Tibial artery (tissue), 4 donors: ENCODE results near the gene TMCO1.
"Not testable (repeated sequence)": the region's sequence is repeated elsewhere in the genome, so short reads cannot be mapped to it uniquely, and the experiment has no call there.

Experiments used
- DNase-seq, 2 donors: peaks; one replicate each; pipeline ENCODE4 v3.0.0-alpha.2; 2019
- H3K27ac ChIP-seq, 2 donors: fragments of 200-600 bp; sonication (generic) in 1 of 2; 1 replicate in 1 of 2; 2 replicates in 1 of 2; pipeline ENCODE4 v1.5.1; 2018 to 2019; ENCODE audit warnings: mild to moderate bottlenecking in 1 of 2
- H3K27me3 ChIP-seq, 2 donors: fragments of 200-600 bp; sonication (generic) in 1 of 2; one replicate each; pipeline versions ENCODE4 v1.5.1 to v1.6.0; 2016 to 2019
- H3K36me3 ChIP-seq, 3 donors: fragments of 200-600 bp; sonication (generic) in 2 of 3; one replicate each; pipeline ENCODE4 v1.5.1; 2016 to 2019; ENCODE audit warnings: mild to moderate bottlenecking in 2 of 3
- H3K4me1 ChIP-seq, 4 donors: fragments of 200-600 bp; sonication (generic) in 2 of 4; 1 replicate in 3 of 4; 2 replicates in 1 of 4; pipeline ENCODE4 v1.5.1; 2016 to 2019
- H3K4me3 ChIP-seq, 2 donors: fragments of 200-600 bp; sonication (generic) in 1 of 2; 1 replicate in 1 of 2; 2 replicates in 1 of 2; pipeline ENCODE4 v1.5.1; 2018 to 2019; ENCODE audit warnings: mild to moderate bottlenecking in 2 of 2
- H3K9me3 ChIP-seq, 3 donors: fragments of 200-600 bp; sonication (generic) in 1 of 3; one replicate each; pipeline ENCODE4 v1.5.1; 2016 to 2019
- intact Hi-C: fragments of 100-400 bp; cut with DNase I; formaldehyde crosslinking; loops from one replicate; pipeline ENCODE4 v1.15.0; 2023; ENCODE audit warnings: low total_unique reads
- TF ChIP-seq, protein P1 (sequence below), 2 experiments: fragments of 200-600 bp in 1 of 2; fragments of 450-650 bp in 1 of 2; IDR thresholded peaks; one replicate each; pipeline ENCODE4 v1.5.1; 2017 to 2019; ENCODE audit warnings: antibody characterized with exemption in 2 of 2, mild to moderate bottlenecking in 1 of 2, moderate library complexity in 1 of 2

TMCO1 gene

DNA sequence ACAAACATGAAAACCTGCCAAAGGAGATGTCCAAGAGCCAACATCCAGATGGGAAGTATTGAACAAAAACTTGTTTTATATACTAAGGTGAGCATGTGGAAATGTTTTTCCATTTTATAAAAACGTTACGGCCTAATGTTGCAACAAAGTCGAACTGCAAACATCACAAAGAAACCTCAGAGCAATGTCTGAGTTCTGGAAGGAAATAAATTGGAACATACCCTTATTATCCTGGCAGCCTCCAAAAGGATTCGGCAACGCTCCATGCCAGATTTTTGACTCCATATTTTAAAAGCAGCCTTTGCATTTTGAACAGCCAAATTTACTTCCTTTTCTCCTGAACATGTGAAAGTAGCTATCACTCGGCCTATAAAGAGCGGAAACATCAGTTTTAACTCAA is 73.6 kb downstream of the TMCO1 start:
- TF ChIP-seq, protein P1, sequence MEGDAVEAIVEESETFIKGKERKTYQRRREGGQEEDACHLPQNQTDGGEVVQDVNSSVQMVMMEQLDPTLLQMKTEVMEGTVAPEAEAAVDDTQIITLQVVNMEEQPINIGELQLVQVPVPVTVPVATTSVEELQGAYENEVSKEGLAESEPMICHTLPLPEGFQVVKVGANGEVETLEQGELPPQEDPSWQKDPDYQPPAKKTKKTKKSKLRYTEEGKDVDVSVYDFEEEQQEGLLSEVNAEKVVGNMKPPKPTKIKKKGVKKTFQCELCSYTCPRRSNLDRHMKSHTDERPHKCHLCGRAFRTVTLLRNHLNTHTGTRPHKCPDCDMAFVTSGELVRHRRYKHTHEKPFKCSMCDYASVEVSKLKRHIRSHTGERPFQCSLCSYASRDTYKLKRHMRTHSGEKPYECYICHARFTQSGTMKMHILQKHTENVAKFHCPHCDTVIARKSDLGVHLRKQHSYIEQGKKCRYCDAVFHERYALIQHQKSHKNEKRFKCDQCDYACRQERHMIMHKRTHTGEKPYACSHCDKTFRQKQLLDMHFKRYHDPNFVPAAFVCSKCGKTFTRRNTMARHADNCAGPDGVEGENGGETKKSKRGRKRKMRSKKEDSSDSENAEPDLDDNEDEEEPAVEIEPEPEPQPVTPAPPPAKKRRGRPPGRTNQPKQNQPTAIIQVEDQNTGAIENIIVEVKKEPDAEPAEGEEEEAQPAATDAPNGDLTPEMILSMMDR (IDR thresholded peaks at IDR 0.05), result no peak
- H3K4me3 ChIP-seq, result no peak overlapping the region
- peaks cover 8 to 9% (median 9%) of the 10 kb centered on the region in 3 donors for H3K36me3 ChIP-seq
- H3K9me3 ChIP-seq, result no peaks in the 10 kb centered on the region
- intact Hi-C loops, result loop anchor here (5.0 kb wide), 1 partner anchor 63 kb away; the partner anchor contains the start of gene MGST3
- no peak for DNase-seq
- no peaks in the 10 kb centered on the region for H3K27me3 ChIP-seq
- no peak overlapping the region for H3K27ac ChIP-seq
- peaks cover 11 to 27% (median 20%) of the 10 kb centered on the region in 4 donors for H3K4me1 ChIP-seq

DNA sequence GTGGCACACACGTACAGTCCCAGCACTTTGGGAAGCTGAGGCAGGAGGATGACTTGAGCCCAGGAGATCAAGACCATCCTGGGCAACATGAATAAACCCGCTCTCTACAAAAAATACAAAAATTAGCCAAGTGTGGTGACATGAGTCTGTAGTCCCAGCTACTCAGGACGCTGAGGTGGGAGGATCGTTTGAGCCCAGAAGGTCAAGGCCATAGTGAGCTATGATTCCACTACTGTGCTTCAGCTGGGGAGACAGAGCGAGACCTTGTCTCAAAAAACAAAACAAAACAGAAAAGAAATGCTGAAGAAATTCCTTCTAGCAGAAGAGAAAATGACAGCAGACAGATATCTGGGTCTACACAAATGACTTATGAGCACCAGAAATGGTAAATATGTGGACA is 80.6 kb downstream of the TMCO1 start:
- no peaks in the 10 kb centered on the region for H3K4me1 ChIP-seq
- peaks cover 12 to 14% (median 12%) of the 10 kb centered on the region in 3 donors for H3K36me3 ChIP-seq
- H3K9me3 ChIP-seq, result no peaks in the 10 kb centered on the region
- no peak for DNase-seq
- H3K27me3 ChIP-seq, result no peaks in the 10 kb centered on the region
- no peak overlapping the region for H3K4me3 ChIP-seq
- H3K27ac ChIP-seq, result no peak overlapping the region
- TF ChIP-seq, protein P1 (IDR thresholded peaks at IDR 0.05), result no peak
- intact Hi-C loops, result no loop called here

DNA sequence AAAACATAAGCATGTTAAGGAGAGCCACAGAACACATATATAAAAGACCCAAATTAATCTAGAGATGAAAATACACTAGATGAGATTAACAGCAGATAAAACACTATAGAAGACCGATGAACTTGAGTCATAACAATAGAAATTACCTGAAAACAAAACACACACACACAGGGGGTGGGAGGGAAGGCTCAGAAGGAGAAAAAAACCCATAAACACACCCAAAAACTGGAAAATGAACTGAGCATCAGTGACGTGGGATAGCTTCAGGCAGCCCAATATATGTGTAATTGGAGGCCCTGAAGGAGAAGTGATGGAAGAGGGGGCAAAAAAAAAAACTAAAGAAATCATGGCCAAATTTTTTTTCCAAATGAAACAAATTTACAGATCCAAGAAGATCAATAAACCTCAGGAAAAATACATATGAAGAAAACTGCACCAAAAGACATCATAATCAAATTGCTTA is 81.7 kb downstream of the TMCO1 start:
- TF ChIP-seq, protein P1 (IDR thresholded peaks at IDR 0.05), result no peak
- Histone ChIP-seq H3K4me3 (no peak overlapping the region), H3K27ac (no peak overlapping the region), H3K9me3 (no peaks in the 10 kb centered on the region), H3K27me3 (no peaks in the 10 kb centered on the region), H3K36me3 (peaks cover 16 to 25% (median 22%) of the 10 kb centered on the region in 3 donors), H3K4me1 (no peaks in the 10 kb centered on the region)
- intact Hi-C loops, result no loop called here
- no peak for DNase-seq

DNA sequence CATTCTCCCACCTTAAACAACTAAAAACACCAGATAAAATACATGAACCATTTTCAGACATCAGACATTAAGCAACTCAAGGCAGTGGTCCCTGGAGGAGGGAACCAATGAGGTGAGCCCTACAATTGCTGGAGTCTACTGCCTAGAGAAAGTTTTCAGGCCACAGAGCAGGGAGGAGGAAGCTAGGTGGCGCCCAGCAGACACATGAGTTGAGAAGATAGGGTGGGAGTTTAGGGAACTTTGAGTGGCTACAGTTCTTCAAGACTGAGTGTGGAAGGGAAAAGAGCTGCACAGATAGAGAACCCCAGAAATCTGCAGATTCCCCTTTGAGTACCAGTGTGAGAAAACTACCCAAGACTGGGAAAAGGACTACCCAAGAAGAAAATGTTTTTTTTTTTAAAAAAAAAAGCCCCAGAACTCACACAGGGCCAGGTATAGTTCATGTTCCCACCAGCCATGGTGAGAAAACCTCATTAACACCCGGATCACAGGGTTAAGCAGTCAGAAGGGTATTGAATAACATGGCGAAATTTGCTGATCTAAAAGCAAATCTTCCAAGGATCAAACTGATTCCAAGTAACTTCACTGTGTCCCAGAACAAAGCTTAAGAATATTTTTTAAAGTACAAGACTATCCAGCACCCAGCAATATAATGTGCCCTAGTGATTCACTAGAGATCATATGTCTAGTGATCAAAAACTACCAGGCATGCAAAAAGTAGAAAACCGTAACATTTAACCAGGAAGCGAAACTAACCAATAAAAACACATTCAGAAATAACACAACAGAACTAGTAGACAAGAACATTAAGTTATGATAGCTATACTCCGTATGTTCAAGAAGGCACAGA is 82.3 kb downstream of the TMCO1 start:
- Histone ChIP-seq H3K27ac (no peak overlapping the region), H3K9me3 (no peaks in the 10 kb centered on the region), H3K4me1 (no peaks in the 10 kb centered on the region), H3K4me3 (no peak overlapping the region), H3K36me3 (peaks cover 22 to 31% (median 29%) of the 10 kb centered on the region in 3 donors), H3K27me3 (no peaks in the 10 kb centered on the region)
- TF ChIP-seq, protein P1 (IDR thresholded peaks at IDR 0.05), result no peak
- no peak for DNase-seq
- intact Hi-C loops, result no loop called here

DNA sequence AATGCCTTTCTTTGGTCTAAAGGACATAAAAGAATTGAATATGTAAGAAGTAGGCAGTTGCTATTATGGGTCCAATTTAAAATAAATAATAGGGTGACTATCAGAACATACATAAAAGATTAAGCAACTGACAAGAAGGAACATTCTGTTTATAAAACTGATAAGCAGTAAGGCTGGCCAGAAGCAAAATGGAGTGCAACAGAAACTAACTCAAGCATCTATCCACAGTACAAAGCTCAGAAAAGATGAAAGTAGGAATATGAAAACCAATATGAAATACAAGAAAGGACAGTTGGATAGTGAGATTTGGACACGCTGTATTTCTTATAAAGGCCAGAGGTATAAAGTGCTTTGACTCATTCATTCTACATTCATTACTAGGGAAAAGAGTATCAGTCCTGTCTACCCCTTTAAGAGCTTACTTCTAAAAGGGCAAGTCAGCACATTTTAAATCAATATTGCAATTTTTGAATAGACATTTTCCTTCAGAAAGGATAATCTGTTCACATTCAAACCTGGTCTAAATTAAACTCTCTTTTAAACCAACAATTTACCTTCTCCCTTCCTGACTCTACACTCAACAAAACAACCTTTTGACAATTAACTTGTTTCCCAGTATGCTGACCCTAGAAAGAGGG is 84.7 kb downstream of the TMCO1 start:
- no peaks in the 10 kb centered on the region for H3K9me3 ChIP-seq
- no peak for DNase-seq
- intact Hi-C loops, result no loop called here
- no peaks in the 10 kb centered on the region for H3K4me1 ChIP-seq
- TF ChIP-seq, protein P1 (IDR thresholded peaks at IDR 0.05), result no peak
- H3K27ac ChIP-seq, result no peak overlapping the region
- peaks cover 22 to 44% (median 40%) of the 10 kb centered on the region in 3 donors for H3K36me3 ChIP-seq
- H3K27me3 ChIP-seq, result no peaks in the 10 kb centered on the region
- no peak overlapping the region for H3K4me3 ChIP-seq

DNA sequence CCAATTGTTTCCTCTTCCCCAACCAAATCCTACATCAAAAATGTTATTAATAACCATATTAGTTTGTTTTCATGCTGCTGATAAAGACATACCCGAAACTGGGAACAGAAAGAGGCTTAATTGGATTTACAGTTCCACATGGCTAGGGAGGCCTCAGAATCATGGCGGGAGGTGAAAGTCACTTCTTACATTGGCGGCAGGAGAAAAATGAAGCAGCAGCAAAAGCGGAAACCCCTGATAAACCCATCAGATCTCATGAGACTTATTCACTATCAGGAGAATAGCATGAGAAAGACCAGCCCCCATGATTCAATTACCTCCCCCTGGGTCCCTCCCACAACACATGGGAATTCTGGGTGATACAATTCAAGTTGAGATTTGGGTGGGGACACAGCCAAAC is 87.9 kb downstream of the TMCO1 start:
- DNase-seq, H3K27ac ChIP-seq, H3K4me1 ChIP-seq, intact Hi-C loops, H3K4me3 ChIP-seq, H3K9me3 ChIP-seq, H3K27me3 ChIP-seq: not testable (repeated sequence)
- peaks cover 29 to 74% (median 66%) of the 10 kb centered on the region in 3 donors for H3K36me3 ChIP-seq
